HG03571 (cell line): Measurements from ENCODE around the gene PCDH18.

Source experiments
- ATAC-seq: cut with Tn5 transposase; IDR thresholded peaks from one replicate; pipeline ENCODE4 v1.9.1; 2021; ENCODE audit not compliant: unreplicated experiment

PCDH18 gene

GRCh38 chr4:137470806-137471205 lies 61.5 kb downstream of the PCDH18 start:
- ATAC-seq = no peak
